GM12878 (cell line): Measurements from ENCODE around the gene MAVS.
"Not testable (repeated sequence)": the region's sequence is repeated elsewhere in the genome, so short reads cannot be mapped to it uniquely, and the experiment has no call there.

Experiments used
- CTCF ChIP-seq, 3 experiments: IDR thresholded peaks in 2 of 3; conservative IDR thresholded peaks in 1 of 3; 2 replicates each; pipeline ENCODE4 v1.5.1; 2011; ENCODE audit warnings: low read depth in 3 of 3, low read length in 3 of 3, mild to moderate bottlenecking in 3 of 3, control low read depth in 2 of 3, moderate library complexity in 2 of 3, inconsistent platforms in 1 of 3, mixed read lengths in 1 of 3; ENCODE audit not compliant: control insufficient read depth in 2 of 3, insufficient read depth in 1 of 3; ENCODE audit errors: extremely low read depth in 1 of 3
- FOXM1 ChIP-seq: IDR thresholded peaks from 2 replicates; pipeline ENCODE4 v1.6.1; 2012; ENCODE audit warnings: low read depth, mild to moderate bottlenecking, inconsistent platforms, low read length, moderate library complexity

- not testable (repeated sequence) for TF ChIP-seq CTCF (IDR thresholded peaks at IDR 0.05 in 2 of 3, conservative IDR thresholded peaks at IDR 0.05 in 1 of 3; ENCODE audit: control insufficient read depth in 2 of 3, extremely low read depth in 1 of 3, insufficient read depth in 1 of 3, low read depth in 3 of 3, low read length in 3 of 3); FOXM1
These were observed 16.7 kb upstream of the MAVS start for GRCh38 chr20:3829891-3830290.
